ENCODE measurements around the gene C6orf62.

Gene C6orf62

DNA sequence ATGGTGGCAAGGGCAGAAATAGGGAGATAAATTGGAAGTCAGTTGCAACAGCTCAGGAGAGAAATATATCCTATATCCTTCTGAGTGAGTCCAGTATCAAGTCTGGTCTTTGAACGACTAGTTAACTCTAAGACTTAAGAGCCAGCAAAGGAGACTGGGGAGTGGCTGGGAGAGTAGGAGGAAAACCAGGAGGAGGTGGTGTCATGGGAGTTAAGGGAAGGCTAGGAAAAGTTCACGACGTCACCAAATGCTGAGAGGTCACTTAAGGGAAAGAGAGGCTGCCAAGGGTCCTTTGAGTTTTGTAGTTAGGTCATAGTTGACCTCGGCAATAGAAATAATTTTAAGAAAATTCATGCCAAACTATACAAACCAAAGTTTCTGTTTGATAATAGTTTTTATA is 27.0 kb downstream of the C6orf62 start:
- TF ChIP-seq ZFX (IDR thresholded peaks at IDR 0.05) = no peak
- TF ChIP-seq, protein P1, sequence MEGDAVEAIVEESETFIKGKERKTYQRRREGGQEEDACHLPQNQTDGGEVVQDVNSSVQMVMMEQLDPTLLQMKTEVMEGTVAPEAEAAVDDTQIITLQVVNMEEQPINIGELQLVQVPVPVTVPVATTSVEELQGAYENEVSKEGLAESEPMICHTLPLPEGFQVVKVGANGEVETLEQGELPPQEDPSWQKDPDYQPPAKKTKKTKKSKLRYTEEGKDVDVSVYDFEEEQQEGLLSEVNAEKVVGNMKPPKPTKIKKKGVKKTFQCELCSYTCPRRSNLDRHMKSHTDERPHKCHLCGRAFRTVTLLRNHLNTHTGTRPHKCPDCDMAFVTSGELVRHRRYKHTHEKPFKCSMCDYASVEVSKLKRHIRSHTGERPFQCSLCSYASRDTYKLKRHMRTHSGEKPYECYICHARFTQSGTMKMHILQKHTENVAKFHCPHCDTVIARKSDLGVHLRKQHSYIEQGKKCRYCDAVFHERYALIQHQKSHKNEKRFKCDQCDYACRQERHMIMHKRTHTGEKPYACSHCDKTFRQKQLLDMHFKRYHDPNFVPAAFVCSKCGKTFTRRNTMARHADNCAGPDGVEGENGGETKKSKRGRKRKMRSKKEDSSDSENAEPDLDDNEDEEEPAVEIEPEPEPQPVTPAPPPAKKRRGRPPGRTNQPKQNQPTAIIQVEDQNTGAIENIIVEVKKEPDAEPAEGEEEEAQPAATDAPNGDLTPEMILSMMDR (conservative IDR thresholded peaks at IDR 0.05) = no peak
- H3K27ac ChIP-seq = no peak overlapping the region

DNA sequence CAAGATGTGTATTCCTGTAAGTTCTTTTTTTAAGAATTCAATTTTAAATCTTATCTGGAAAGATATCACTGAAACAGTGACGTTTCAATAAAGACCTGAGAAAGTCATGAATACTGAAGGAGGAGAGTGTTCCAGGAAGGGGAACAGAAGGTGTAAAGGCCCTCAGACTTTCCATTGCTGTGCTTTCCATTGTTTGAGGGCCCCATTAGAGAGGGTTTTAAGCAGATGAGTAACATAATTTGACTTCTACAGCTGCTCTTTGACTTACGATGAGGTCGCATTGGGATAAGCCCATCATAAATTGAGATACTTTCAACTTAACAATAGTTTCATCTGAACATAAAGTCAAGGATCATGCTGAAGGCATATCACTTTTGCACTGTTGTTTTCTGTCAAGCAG is 27.4 kb downstream of the C6orf62 start:
- no peak overlapping the region for H3K27ac ChIP-seq
- TF ChIP-seq, protein P1 (conservative IDR thresholded peaks at IDR 0.05) = no peak
- no peak for TF ChIP-seq ZFX (IDR thresholded peaks at IDR 0.05)

DNA sequence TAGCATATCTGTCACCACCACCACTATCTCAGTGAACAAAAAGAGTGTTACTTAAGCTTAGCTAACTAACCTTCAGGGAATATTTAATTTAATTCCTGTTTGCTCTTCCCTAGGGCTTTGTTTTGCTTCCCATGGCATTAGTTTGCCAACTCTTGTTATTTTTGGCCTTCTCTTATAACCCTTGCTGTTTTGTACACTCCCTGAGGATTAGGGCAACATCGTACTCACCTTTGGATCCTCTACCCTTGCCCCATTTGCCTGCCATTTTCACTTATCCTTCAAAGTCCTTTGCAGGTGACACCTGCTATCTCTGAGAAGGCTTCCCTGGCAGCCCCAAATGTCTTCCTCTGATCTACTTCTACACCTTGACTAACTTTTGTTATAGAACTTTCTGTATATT is 28.4 kb downstream of the C6orf62 start:
- TF ChIP-seq, protein P1 (conservative IDR thresholded peaks at IDR 0.05) = no peak
- TF ChIP-seq ZFX (IDR thresholded peaks at IDR 0.05) = no peak
- H3K27ac ChIP-seq = no peak overlapping the region

DNA sequence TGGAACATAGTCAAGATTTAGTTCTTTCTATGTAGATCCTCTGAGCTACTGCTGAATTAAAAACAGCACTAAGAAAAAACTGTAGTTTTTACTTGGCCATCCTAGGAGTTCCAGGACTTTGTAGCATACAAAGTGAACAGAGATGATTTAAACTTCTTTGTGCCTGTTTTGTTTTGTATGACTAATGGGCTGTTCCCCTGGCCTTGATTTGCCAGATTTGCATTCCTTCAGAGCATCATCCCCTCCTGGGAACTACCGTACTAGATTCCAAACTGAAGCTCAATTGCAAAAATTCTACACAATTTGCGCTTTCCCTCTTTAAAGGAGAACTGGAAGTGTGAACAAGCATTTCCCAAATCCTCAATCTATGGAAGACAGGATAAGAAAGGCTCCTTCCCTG is 29.0 kb downstream of the C6orf62 start:
- TF ChIP-seq ZFX (IDR thresholded peaks at IDR 0.05) = no peak
- TF ChIP-seq, protein P1 (conservative IDR thresholded peaks at IDR 0.05) = no peak
- no peak overlapping the region for H3K27ac ChIP-seq

DNA sequence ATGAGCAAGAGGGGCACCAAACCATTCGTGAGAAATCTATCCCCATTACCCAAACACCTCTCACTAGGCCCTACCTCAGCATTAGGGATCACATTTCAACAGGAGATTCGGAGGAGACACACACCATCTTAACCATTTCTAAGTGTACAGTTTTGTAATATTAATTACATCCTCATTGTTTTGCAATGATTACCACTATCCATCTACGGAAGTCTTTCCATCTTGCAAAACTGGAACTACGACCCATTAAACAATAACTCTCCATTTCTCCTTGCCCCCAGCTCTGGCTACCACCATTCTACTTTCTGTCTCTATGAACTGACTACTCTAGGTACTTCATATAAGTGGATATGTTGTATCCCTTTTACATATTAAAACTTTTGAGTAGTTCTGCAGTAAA is 32.0 kb downstream of the C6orf62 start:
- no peak overlapping the region for H3K27ac ChIP-seq
- TF ChIP-seq, protein P1 (conservative IDR thresholded peaks at IDR 0.05) = no peak
- TF ChIP-seq ZFX (IDR thresholded peaks at IDR 0.05) = no peak

DNA sequence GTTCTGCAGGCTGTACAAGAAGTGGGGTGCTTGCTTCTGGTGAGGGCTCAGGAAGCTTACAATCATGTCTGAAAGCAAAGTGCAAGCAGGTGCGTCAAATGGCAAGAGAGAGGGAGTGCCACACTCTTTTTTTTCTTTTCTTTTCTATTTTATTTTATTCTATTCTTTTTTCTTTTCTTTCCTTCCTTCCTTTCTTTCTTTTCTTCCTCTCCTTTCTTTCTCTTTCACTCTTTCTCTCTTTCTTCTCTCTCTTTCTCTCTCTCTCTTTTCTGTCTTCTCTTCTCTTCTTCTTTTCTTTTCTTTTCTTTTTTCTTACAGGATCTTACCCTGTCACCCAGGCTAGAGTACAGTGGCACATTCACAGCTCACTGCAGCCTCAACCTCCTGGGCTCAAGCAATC is 32.5 kb downstream of the C6orf62 start:
- TF ChIP-seq, protein P1 (conservative IDR thresholded peaks at IDR 0.05) = no peak
- TF ChIP-seq ZFX (IDR thresholded peaks at IDR 0.05) = no peak
- H3K27ac ChIP-seq = no peak overlapping the region

DNA sequence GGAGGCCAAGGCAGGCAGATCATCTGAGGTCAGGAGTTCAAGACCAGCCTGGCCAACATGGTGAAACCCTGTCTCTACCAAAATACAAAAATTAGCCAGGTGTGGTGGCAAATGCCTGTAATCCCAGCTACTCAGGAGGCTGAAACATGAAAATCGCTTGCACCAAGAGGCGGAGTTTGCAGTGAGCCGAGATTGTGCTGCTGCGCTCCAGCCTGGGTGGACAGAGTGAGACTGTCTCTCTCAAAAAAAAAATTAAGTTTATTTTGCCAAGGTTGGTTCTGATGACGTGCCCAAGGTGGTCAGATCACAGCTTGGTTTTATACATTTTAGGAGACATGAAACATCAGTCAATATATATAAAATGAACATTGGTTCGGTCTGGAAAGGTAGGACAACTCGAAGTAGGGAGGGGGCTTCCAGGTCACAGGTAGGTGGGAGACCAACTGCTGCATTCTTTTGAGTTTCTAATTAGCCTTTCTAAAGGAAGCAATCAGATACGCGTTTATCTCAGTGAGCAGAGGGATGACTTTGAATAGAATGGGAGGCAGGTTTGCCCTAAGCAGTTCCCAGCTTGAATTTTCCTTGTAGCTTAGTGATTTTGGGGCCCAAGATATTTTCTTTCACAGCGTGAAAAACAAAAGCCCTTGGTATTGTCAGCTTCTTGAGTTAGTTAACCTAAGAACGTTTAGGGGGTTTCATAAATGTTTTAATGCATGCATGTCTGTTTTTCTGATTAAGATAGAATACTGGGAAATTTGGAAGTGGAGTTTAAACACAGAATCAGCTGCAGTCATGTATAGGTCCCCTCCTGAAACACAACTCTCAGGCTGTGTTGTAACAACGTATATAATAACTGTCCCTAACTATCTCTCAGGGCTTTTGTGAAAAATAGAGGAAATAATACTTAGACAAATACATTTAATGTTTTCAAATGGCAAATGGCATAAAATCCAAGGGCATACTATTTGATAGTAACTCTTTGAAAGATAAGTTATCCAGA is 35.4 kb downstream of the C6orf62 start:
- H3K27ac ChIP-seq = no peak overlapping the region
- TF ChIP-seq ZFX (IDR thresholded peaks at IDR 0.05) = no peak
- TF ChIP-seq, protein P1 (conservative IDR thresholded peaks at IDR 0.05) = no peak

Data from C4-2B (cell line).